GM18499 (cell line): ENCODE data around the gene ATG9B.

Source experiments
- ATAC-seq: cut with Tn5 transposase; IDR thresholded peaks from one replicate; pipeline ENCODE4 v1.9.1; 2021; ENCODE audit warnings: moderate number of reproducible peaks; ENCODE audit not compliant: insufficient read depth, unreplicated experiment

ATG9B gene

GRCh38 chr7:150971242-150972022 lies 52.9 kb downstream of the ATG9B start:
- ATAC-seq, result no peak

GRCh38 chr7:150970424-150970823 lies 53.9 kb downstream of the ATG9B start:
- no peak for ATAC-seq

GRCh38 chr7:150969475-150969874 lies 54.8 kb downstream of the ATG9B start:
- ATAC-seq, result no peak

- no peak for ATAC-seq
These were observed 55.4 kb downstream of the ATG9B start for GRCh38 chr7:150968734-150969372.

GRCh38 chr7:150968056-150968733 lies 56.1 kb downstream of the ATG9B start:
- ATAC-seq, result no peak

GRCh38 chr7:150967349-150967748 lies 56.9 kb downstream of the ATG9B start:
- ATAC-seq, result no peak

- no peak for ATAC-seq
These were observed 58.3 kb downstream of the ATG9B start for GRCh38 chr7:150966002-150966401.

GRCh38 chr7:150965273-150965830 lies 58.9 kb downstream of the ATG9B start:
- no peak for ATAC-seq
